Putamen (tissue), 1 donor: ENCODE measurements around the gene SORL1-AS1.
"Not testable (repeated sequence)": the region's sequence is repeated elsewhere in the genome, so short reads cannot be mapped to it uniquely, and the experiment has no call there.

Experiments used
- DNase-seq: peaks from one replicate; pipeline ENCODE4 v3.0.0-alpha.2; 2016; ENCODE audit warnings: low spot score

Gene SORL1-AS1

DNA sequence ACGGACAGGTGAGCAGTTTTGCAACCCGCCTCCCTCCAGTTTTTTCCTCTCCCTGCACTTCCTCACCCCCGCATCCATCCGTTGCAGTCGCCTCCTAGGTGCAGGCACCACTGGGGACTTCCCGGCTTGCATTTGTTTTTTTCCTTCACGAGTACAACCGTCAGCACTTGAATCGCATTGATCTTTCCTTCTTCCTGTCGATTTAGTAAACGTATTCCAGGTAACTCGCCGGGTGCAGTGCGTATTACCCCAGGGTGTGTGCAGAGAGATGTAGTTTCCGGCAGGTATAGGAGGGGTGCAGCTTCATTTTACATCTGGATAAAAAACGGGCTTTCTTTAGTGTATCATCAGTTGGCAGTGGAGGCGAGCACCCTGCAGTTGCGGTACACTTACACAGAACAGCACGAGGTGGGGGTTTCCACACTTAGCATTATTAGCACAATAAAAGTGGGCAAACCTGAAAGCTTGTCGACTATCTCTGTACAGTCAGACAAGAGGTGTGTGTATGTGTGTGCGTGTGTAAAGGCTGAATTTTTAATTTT lies at the start of gene SORL1-AS1:
Gene SORL1-AS1 (minus strand): TSS at position 359 of the 542 bp plus-strand sequence.
- no peak for DNase-seq

DNA sequence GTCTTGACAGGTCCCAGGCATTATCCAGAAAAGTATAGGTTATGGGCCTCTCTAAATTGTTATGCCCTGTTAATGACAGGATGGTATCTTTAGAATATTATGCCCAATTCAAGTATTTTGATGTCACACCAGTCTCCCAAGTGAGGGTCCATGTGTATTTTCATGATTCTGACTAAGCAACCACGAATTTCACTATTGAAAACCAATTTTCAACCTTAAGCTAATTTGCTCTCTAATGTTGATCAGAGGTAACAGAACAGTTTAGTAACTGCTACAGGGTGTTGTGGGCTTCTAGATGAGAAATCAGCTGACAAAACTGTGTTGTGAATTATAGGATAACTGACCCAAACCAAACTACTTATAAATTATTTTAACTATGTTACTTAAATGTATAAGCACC lies 48.0 kb upstream of the SORL1-AS1 start:
- no peak for DNase-seq

DNA sequence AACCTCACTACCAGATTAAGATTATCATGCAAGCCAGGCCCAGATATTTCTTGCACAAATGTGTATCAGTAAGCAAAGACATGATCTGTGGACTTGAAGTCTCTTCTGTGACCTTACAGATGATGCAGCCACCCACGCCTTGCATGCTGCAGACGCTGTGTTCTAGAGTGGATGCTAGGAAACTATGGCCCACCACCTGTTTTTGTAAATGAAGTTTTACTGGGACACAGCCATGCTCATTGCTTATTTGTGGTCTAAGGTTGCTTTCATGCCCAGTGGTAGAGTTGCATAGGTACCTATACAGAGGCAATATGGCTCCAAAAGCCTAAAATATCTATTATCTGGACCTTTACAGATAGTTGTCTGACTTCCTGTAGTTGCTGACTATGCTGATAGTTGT lies 47.5 kb upstream of the SORL1-AS1 start:
- DNase-seq: no peak

DNA sequence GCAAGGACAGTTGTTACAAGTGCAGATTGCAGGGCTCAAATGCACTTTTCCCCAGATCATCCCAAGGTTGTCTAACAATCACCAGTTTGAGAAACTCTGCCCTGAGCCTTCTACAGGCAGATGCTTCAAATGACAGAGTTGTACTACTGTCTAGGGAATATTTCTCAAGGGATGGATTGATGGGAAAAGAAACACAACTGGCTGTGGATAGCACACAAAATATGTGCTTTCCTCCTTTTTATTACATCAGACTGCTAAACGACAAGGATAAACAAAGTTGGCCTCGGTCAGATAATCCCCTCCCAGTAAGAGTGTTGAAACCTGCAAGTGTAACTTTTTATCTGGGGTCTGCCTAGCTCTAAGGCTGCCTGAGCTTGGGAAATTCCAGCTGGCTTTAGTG lies 46.6 kb upstream of the SORL1-AS1 start:
- DNase-seq: no peak

DNA sequence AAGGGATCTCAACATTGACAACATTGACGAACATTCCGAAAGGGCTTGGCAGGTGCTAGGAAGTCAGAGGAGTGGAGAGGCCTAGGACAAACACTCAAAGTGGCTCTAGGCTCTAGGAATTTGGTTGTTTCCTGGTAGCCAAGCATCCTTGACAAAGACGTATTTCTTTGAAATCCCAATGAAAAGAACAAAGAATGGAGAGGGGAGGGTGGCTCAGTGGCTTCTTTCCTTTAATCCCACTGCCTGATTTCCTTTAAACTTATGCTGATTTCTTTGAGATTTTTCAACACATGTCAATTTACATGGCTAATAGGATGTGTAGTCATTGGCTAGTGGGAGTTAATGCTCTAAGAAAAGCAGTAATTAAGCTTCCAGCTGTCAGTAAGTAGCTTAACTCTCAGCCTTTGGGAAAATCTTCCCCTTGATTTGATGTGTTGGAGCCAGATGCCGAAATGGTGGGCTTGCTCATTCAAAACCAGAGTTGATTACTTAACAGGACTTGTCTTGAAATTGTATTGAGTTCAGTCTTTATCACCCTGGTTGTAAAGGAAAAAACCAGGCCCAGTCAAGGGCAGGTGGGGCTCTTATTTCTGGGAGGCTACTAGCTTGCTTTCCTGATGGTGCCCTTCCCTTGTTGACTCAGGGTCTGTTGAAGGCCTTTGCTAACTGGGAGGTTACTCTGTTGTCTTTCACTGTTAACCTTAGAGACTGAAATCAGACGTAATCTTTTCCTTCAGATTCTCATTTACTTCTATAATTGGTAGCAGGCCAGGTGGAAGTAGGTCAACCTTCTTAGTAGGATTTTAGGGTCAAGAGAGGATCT lies 44.6 kb upstream of the SORL1-AS1 start:
- no peak for DNase-seq

DNA sequence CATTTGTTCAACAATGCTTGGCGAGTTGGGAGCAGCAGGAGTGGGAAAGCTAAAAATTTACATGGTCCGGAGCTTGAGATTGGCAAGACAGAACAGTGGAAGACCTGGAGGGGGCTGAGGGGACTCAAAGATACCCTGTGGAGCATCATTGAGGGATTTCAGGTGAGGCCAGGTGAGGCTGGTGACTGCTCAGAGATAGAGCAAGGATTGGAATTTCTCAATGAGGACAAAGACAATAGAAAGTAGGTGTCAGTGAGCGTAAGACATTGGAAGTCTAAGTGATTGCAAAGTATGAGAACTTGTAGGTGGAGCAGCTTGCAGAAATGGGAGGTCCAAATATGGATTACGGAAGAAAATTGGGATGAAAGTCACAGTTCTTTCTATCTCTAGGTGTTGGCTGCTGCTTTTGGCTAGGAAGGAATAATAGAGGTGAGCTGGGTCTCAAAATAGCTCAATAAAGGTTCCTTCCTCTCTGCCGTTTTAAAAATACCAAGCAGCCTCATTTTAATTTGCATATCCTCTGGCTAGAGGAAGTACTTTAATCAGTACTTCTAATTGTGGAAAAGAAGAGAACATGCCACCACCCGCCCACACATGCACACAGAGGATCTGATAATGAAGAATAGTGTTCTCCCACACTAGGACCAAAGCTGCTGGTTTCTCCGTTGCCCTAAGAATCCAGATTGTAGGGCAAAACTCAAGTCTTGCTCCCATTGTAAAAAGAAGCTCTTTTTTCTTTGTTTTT lies 41.8 kb upstream of the SORL1-AS1 start:
- DNase-seq: peak; percentile 58

DNA sequence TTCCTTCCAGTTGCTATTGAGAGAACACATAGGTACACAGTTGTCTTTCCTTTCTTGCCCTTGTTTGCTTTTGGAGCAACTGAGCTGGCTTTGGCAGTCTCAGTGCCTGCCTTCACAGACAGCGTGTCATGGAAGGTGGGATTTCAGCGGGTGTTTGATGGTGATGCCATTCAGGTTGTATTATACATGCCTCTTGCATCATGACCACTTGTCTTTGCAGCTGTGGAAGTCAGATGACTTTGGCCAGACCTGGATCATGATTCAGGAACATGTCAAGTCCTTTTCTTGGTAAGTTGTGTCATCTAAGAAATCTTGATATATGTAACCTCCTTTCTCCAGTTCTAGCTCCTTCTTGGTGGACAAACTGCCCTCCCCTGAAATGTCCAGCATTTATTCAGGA lies 37.1 kb upstream of the SORL1-AS1 start:
- DNase-seq: no peak

DNA sequence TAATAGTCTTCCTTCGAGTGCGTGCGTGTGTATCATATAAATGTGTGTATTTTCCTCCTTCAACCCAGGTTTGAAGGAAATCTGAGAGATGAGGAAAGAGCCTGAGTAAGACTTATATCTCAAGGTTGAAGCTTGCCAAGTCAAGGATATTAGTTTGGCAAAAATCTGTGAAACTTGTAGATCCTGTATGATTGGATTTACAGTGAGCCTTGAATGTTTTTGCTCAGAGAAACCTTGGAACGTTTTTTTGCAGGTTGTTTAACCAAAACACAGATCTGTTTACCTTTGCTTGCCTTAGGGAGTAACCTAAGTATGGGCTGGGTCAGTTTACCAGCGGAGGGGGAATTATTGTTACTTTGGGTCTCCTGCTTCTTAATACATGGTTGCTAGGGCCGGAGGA lies 35.9 kb upstream of the SORL1-AS1 start:
- no peak for DNase-seq

DNA sequence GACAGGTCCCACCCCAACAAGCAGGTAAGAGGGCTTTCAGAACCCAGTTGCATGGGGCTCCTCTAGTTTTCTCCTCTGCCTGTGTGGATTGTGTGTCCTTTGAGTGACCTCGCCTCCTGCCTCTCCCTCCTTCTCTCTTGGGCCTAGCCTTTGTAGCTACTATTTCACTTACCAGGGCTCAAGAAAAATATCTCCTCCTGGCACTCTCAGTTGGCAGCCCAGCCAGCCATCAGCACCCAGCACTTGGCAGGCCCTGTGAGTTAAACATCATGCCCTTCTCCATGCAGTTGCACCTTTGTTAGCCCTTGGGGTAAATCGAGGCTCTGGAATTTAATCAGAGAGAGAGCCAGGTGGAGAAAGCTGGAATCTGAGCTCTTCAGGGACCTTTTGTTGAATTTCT lies 35.4 kb upstream of the SORL1-AS1 start:
- no peak for DNase-seq

DNA sequence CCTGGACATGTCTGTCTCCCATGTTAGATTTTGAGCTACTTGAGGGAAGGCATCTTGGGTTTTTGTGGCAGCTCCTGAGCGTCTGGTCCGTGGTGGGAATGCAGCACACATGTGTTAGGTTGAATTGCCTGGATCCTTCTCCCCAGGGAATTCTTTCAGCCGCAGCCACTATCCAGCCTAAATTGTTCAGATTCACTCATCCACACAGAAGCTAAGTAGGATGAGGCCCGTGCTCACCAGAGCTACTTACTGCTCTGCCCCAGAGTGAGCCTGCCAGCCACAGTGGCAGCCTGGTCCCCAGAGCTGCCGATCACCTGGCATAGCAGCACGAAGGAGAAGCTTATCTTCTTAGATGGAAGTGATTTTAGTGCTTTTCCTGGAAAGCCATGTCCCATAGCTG lies 34.4 kb upstream of the SORL1-AS1 start:
- DNase-seq: no peak

DNA sequence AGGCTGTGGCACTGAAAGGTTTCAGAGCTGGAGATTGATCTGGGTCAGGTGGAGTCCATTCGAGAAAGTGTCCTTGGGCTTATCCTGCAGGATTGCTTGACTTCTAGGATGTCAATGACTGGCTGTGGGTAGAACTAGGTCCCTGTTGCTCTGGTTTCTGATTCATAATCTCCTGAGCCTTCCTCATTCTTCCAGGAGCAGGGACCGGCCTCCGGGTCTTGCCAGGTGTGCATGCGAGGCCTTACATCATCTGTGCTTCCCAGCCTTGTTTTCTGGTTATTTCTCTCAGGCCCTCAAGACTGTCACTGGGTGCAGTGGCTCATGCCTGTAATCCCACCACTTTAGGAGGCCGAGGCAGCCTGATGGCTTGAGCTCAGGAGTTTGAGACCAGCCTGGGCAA lies 33.3 kb upstream of the SORL1-AS1 start:
- no peak for DNase-seq

DNA sequence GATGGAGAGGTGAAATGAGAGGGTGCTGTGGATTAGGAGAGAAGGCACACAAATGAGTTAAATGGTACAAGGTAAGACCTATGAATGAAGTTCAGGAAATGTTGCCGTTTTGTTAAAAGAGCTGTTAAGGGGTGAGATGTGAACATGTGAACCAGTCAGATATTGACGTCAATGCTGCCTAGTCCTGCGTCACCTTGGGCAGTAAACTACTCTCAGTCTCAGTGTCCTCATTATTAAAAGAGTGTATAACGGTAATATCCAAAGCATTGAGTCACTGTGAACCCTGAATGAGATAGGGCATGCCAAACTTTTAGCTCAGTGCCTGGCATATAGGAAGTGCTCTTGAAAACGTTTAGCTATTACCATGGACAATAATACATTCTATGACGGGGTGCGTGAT lies 32.4 kb upstream of the SORL1-AS1 start:
- DNase-seq: no peak

DNA sequence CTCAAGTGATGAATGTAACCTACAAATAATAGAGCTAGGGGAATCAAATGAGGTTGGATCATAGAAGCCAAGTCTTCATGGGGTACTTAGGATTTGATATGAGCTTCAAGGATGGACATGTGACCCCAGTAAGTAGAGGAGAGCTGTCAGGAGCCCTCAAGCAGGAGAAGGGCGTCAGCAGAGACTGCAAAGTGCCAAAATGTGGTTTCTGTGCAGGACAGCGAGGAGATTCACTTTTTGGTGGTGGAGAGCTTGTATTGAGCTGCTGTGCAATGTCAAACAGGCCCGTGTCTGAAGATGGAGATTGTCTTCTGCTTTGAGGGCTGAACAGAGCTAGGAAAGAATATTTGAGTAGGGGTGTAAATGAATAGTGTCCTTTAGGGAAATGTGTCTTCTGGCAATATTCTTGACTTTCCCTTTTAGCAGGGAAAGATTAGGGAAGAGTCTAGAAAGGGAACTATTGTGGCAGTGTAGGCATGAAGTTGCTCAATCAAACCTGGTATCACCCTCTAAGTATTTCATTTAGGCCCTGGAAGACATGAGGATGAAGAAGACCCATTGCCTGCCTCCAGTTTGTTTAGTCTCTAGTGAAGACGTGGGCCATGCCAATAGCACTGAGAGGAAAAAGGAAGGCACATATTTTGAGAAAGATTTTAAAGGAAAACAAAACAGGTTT lies 31.2 kb upstream of the SORL1-AS1 start:
- no peak for DNase-seq

DNA sequence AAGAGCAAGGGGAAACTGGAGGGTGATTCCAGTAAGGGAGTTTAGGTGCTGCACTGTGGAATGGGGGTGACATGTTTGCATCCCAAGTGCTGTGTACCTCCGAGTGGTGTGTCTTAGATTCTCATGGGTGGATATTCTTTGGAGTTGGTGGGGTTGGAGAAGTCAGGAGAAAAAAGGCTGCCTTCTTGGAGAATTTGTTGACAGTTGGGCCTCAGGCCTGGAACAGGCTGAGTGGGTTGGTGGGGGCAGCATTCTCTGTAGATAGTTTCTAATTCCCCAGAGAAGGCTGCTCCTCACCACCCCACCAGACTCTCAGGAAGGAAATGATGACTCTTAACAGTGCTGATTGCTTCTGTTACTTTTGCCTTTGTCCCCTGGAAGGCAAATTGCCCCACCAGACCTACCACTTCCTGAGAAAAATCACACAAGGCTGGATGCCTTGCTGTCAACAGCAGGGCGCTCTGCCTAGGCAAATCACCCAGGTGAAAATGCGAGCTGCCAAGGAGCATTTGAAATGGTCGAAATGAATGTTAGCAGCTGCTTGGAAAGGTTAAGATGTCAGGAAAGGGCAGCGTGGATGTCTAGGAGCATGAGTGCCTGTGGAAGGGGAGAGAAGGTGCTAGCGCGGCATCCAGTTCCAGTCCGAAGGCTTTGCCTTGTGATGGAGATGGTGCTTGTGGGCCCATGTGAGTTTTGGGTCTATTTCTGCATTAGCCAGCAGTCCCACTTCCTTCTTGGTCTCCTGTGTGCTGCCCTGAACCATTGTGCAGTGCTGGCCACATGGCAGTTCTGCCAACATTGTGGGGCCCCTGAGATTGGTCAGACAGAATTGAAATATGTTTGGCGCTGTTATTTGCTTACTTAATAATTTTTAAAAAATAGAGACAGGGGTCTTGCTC lies 29.7 kb upstream of the SORL1-AS1 start:
- DNase-seq: peak; percentile 31

DNA sequence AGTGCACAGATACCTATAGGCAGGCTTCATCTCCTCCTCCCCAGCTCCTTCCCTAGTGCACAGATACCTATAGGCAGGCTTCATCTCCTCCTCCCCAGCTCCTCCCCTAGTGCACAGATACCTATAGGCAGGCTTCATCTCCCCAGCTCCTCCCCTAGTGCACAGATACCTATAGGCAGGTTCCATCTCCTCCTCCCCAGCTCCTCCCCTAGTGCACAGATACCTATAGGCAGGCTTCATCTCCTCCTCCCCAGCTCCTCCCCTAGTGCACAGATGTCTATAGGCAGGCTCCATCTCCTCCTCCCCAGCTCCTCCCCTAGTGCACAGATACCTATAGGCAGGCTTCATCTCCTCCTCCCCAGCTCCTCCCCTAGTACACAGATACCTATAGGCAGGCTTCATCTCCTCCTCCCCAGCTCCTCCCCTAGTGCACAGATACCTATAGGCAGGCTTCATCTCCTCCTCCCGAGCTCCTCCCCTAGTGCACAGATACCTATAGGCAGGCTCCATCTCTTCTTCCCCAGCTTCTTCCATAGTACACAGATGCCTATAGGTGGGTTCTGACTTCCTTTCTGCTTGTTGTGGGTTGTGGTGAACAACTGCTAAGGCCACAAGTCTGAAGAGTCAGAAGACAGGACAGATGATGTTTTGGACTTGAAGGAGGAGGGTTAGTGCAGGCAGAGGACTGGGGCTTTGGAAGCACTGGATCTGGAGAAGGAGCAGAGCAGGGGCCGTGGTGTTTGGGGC lies 28.9 kb upstream of the SORL1-AS1 start:
- DNase-seq: not testable (repeated sequence)

DNA sequence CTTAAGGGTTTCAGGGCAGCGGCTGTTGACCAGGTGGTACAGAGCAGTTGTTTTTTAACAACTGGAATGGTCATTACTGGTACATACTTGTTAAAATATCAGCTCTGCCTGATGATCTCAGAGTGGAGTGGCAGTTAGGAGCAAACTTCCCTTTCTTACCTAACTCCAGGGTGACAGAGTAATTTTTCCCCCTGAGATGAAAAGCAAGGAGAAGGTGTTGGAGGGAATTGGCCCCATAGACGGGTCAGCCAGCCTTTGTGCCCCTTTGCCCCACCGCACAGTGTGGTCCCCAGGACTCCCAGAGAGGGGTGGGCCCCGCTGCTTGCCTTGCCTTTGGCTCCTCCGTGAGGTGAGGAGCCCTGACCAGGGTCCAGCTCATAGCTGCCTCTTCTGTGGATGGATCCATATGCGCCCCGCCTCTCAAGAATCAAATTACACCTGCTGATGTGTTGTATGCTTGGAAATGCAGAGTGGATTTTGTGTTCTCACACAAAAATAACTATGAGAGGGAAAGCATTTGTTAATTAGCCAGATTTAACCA lies 27.0 kb upstream of the SORL1-AS1 start:
- DNase-seq: no peak

DNA sequence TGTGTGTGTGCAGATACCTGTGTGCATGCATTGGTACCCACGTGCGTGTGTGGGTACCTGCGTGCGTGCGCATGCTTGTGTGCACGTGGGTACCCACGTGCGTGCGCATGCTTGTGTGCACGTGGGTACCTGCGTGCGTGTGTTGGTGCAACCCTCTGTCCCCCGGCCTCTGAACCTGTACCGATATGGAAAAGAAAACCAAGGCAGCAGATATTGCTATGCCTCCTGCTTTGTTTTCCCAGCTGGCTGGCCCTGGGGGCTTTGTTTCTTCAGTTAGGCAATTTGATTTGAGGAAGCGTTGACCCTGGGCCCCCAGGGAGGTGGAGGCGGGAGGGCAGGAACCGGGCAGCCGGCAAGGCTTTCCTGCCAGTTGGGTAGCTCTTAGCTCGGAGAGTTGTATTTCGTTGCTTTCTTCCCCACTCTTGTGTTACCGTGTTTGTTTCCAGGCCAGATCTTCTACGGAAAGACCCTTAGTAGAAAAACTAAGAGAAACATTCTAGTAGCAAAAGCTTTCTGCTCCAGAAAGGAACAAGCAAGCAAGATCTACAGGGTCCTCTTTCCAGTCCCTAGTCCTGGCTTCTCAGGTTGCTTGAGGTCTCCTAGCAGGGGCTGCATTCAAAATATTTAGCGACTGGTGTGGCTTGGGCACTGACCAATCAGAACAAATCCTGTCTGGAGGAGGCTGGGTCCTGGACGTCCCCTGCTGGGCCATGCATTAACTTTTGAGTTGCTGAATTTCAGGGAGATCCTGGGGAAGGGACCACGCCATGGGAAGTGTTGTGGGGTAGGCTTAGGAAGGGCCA lies 26.3 kb upstream of the SORL1-AS1 start:
- no peak for DNase-seq

DNA sequence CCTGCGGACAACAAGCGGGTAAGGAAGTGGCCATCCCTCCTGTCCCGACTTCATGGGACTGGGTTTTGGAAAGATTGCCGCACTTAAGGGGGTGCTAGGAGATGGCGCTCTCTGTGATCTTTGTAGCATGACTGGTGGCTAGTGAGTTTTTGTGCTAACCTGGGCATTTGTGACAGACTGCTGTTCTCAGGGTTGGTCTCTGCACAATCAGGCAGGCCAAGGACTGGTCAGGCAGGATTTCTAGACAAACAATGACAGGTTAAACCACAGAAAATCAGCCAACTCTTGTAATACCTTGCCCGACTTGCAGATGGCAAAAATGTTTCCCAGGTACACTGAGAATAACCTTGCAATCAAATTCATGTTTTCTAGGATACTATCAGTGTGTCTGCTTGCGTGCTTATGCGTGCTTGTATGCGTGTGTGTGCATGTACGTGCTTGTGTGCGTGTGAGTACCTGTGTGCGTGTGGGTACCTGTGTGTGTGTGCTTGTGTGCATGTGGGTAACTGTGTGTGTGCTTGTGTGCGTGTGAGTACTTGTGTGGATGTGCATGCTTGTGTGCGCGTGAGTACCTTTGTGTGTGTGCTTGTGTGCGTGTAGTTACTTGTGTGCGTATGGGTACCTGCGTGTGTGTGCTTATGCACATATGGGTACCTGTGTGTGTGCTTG lies 25.6 kb upstream of the SORL1-AS1 start:
- no peak for DNase-seq

DNA sequence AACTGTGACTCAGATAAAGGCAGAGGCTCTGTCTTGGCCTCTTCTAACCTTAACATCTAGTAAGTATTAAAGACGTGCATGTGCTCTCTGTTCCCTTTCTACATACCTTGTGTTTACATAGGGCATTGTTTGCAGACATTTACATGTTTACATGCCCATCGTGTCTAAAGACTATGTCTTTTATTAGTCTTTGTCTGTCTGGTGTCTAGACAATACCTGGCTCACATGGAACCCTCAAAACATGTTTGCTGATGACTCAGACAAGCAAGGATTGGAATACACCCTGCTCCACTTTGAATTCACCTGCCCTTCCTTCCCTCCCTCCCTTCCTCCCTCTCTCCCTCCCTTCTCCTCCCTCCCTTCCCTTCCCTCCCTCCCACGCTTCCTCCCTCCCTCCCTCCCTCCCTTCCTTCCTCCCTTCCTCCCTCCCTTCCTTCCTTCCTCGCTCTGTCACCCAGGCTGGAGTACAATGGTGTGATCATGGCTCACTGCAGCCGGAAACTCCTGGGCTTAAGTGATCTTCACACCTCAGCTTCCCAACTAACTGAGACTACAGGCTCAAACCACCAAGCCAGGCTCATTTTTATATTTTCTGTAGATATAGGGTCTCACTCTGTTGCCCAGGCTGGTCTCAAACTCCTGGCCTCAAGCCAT lies 23.7 kb upstream of the SORL1-AS1 start:
- no peak for DNase-seq
